HepG2 (cell line): ENCODE measurements around the gene SAMD14. TPM values are rescaled to one million over a fixed set of nuclear protein-coding genes. Genes with fewer than 3 reads are reported as not detected.

ENCODE experiments used
- GLI4 ChIP-seq: sonication (generic); formaldehyde crosslinking; IDR thresholded peaks from 2 replicates; pipeline ENCODE4 v1.5.1; 2020; ENCODE audit warnings: missing genetic modification reagents, mild to moderate bottlenecking, moderate library complexity, borderline replicate concordance
- HDAC6 ChIP-seq: fragments of 200-600 bp; sonication (generic); IDR thresholded peaks from 2 replicates; pipeline ENCODE4 v1.7.0; 2017; ENCODE audit warnings: mild to moderate bottlenecking, antibody characterized with exemption, low read length, low read depth
- HNRNPUL1 ChIP-seq: fragments of 200-400 bp; formaldehyde crosslinking; IDR thresholded peaks from 2 replicates; pipeline ENCODE4 v1.6.1; 2017; ENCODE audit warnings: low read depth, mild to moderate bottlenecking, low read length, moderate library complexity
- MED13 ChIP-seq: sonication (generic); formaldehyde crosslinking; IDR thresholded peaks from 2 replicates; pipeline ENCODE4 v1.5.0; 2020; ENCODE audit warnings: missing genetic modification reagents
- NAIF1 ChIP-seq: sonication (generic); formaldehyde crosslinking; IDR thresholded peaks from 2 replicates; pipeline ENCODE4 v1.5.0; 2020; ENCODE audit warnings: mild to moderate bottlenecking, missing genetic modification reagents, borderline replicate concordance
- PLRG1 ChIP-seq: fragments of 450-650 bp; conservative IDR thresholded peaks from 2 replicates; pipeline ENCODE4 v1.6.1; 2016
- PRDM10 ChIP-seq: sonication (generic); formaldehyde crosslinking; IDR thresholded peaks from 2 replicates; pipeline ENCODE4 v1.4.0; 2020; ENCODE audit warnings: low read depth, missing genetic modification reagents
- PRDM4 ChIP-seq: sonication (generic); formaldehyde crosslinking; IDR thresholded peaks from 2 replicates; pipeline ENCODE4 v1.9.0; 2021; ENCODE audit warnings: missing genetic modification reagents, borderline replicate concordance
- RFX1 ChIP-seq: fragments of 450-650 bp; IDR thresholded peaks from 2 replicates; pipeline ENCODE4 v1.6.1; 2017
- SRF ChIP-seq: IDR thresholded peaks from 2 replicates; pipeline ENCODE4 v1.6.1; 2011; ENCODE audit warnings: mild to moderate bottlenecking, low read depth, low read length, moderate library complexity
- UBTF ChIP-seq: sonication (generic); formaldehyde crosslinking; IDR thresholded peaks from 2 replicates; pipeline ENCODE4 v1.4.0; 2020; ENCODE audit warnings: mild to moderate bottlenecking, missing genetic modification reagents
- ZBTB25 ChIP-seq: IDR thresholded peaks from 2 replicates; pipeline ENCODE4 v1.6.1; 2018; ENCODE audit warnings: missing genetic modification reagents
- ZEB1 ChIP-seq: IDR thresholded peaks from 2 replicates; pipeline ENCODE4 v1.6.1; 2012; ENCODE audit warnings: mild to moderate bottlenecking, low read depth, inconsistent platforms; ENCODE audit not compliant: insufficient replicate concordance
- ZNF263 ChIP-seq: sonication (generic); formaldehyde crosslinking; IDR thresholded peaks from 2 replicates; pipeline ENCODE4 v1.4.0; 2020; ENCODE audit warnings: missing genetic modification reagents
- ZNF784 ChIP-seq: sonication (generic); formaldehyde crosslinking; IDR thresholded peaks from 2 replicates; pipeline ENCODE4 v1.5.1; 2020; ENCODE audit warnings: missing genetic modification reagents, mild to moderate bottlenecking, borderline replicate concordance
- polyA plus RNA-seq, 8 experiments: library from polyadenylated mRNA; depleted of rRNA in 3 of 8; stranded (reverse) in 7 of 8; unstranded in 1 of 8; fragments of >200 nt; fragmentation: Illumina TruSeq in 4 of 8; extraction: Trizol in 4 of 8; gene quantifications; 2 replicates each; pipeline versions ENCODE4 v1.2.1 to v1.2.3, GENCODE V29; 2011 to 2016; ENCODE audit warnings: low read depth in 4 of 8, missing spikeins in 1 of 8, mixed read lengths in 1 of 8; ENCODE audit not compliant: insufficient read depth in 1 of 8
- total RNA-seq, 5 experiments: library from RNA; depleted of rRNA; stranded (reverse); fragments of >200 nt; fragmentation: Illumina TruSeq; extraction: Trizol; gene quantifications; 2 replicates each; pipeline ENCODE4 v1.2.3, GENCODE V29; 2016; ENCODE audit warnings: low read depth in 1 of 5
- TF ChIP-seq, protein P1 (sequence below): sonication (generic); formaldehyde crosslinking; IDR thresholded peaks from 2 replicates; pipeline ENCODE4 v1.5.1; 2020; ENCODE audit warnings: mild to moderate bottlenecking, missing genetic modification reagents, moderate library complexity

The SAMD14 gene
- total and polyA plus RNA-seq, 2 of the 13 experiments (the other 11 are each of a cell fraction or from before 2014, with no cell fraction given) = 0.07 to 0.22 TPM

DNA sequence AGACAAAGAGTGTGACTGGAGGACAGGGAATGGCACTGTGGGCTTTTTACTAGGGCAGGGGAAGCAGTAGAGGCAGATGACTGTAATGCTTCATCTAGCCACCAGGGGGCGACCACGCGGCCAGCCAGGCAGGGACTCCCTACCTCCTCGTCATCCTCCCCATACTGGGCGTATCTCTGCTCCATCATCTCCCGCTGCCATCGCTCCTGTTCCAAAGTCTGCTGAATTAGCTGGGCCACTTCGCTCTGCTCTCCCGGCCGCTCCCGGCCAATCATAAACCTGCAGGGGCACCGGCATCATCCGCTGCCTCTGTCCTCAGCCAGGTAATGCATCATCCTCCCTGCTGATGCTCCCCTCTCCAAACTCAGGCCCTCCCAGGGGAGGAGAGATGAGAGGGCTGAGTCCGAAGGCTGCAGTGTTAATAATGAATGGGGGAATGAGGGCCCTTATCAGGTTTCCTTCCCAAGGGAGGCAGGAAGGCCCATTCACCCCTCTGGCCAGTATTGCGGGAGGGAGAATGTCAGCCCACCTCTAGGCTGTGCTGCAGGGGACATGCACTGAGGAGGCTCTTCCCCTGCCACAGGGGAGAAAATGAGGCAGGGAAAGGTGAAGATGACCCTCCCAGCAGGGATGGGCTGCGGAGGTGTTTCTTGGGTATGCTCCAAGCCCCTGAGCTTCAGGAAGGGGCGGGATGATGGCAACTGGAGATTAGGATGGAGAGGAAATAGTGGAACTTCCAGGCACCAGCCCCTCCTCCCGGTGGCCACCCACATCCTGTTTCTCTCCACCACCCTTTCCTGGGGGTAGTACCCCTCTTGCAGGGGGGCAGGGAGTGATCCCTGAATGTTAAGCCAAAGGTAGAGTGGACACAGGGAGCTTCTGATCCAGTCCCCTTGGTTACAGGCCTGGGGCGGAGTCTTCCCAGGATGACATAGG is 10.3 kb upstream of the SAMD14 start (continued):
- no peak for TF ChIP-seq ZEB1
- TF ChIP-seq, protein P1, sequence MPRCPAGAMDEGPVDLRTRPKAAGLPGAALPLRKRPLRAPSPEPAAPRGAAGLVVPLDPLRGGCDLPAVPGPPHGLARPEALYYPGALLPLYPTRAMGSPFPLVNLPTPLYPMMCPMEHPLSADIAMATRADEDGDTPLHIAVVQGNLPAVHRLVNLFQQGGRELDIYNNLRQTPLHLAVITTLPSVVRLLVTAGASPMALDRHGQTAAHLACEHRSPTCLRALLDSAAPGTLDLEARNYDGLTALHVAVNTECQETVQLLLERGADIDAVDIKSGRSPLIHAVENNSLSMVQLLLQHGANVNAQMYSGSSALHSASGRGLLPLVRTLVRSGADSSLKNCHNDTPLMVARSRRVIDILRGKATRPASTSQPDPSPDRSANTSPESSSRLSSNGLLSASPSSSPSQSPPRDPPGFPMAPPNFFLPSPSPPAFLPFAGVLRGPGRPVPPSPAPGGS = no peak
- TF ChIP-seq NAIF1 (CRISPR knock-in tag) = no peak
- 0 out of 2 replicates have a peak, but pooled peaks have one; percentile 20 for TF ChIP-seq UBTF
- TF ChIP-seq ZBTB25 (CRISPR knock-in tag) = no peak
- TF ChIP-seq SRF = no peak
- TF ChIP-seq RFX1 = no peak
- TF ChIP-seq MED13 (CRISPR knock-in tag) = no peak
- no peak for TF ChIP-seq ZNF784 (CRISPR knock-in tag)
- TF ChIP-seq ZNF263 (CRISPR knock-in tag) = peak; percentile 94
- TF ChIP-seq HDAC6 = no peak
- no peak for TF ChIP-seq GLI4
- TF ChIP-seq PRDM4 (CRISPR knock-in tag) = no peak
- no peak for TF ChIP-seq PLRG1
- TF ChIP-seq HNRNPUL1 = no peak
- TF ChIP-seq PRDM10 = no peak
